ENCODE measurements around the gene SFSWAP. TPM values are rescaled to one million over a fixed set of nuclear protein-coding genes. Genes with fewer than 3 reads are reported as not detected.
A peak's percentile ranks its signal among the peaks of the same experiment; 100 is the strongest.
"Not testable (repeated sequence)": the region's sequence is repeated elsewhere in the genome, so short reads cannot be mapped to it uniquely, and the experiment has no call there.

The SFSWAP gene
- total RNA-seq, 1 donor from 2014 or later = 34.9 TPM

DNA sequence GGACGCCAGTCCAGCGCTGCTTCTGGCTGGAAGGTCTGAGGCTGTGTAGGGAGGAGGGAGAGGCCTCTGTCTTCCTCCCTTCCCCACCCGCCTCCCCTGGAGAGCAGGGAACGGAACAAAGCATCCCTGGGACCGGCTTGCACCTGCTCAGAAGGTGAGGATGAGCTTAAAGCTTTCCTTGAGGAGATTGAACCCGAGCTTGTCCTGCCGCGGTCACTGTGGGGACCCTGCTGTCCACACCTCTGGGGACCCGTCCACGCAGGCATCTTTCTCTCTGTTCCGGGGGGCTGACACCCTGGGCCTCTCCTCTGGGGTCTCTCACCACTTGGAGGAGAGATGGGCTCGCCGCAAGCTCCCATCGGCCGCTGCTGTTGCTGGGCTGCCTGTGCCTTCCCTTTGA, 33.2 kb upstream of the SFSWAP start:
- H3K27ac ChIP-seq = no peak overlapping the region
- H3K27me3 ChIP-seq = no peaks in the 10 kb centered on the region
- no peak overlapping the region for H3K4me3 ChIP-seq
- H3K36me3 ChIP-seq = no peaks in the 10 kb centered on the region
- TF ChIP-seq POLR2A (IDR thresholded peaks at IDR 0.05) (no peak), POLR2AphosphoS5 (IDR thresholded peaks at IDR 0.05; ENCODE audit: insufficient read depth in 1 of 2, low read depth in 1 of 2) (no peak)
- TF ChIP-seq, protein P1, sequence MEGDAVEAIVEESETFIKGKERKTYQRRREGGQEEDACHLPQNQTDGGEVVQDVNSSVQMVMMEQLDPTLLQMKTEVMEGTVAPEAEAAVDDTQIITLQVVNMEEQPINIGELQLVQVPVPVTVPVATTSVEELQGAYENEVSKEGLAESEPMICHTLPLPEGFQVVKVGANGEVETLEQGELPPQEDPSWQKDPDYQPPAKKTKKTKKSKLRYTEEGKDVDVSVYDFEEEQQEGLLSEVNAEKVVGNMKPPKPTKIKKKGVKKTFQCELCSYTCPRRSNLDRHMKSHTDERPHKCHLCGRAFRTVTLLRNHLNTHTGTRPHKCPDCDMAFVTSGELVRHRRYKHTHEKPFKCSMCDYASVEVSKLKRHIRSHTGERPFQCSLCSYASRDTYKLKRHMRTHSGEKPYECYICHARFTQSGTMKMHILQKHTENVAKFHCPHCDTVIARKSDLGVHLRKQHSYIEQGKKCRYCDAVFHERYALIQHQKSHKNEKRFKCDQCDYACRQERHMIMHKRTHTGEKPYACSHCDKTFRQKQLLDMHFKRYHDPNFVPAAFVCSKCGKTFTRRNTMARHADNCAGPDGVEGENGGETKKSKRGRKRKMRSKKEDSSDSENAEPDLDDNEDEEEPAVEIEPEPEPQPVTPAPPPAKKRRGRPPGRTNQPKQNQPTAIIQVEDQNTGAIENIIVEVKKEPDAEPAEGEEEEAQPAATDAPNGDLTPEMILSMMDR (IDR thresholded peaks at IDR 0.05) = no peak
- peaks cover 6% of the 10 kb centered on the region for H3K4me1 ChIP-seq
- H3K9me3 ChIP-seq = no peaks in the 10 kb centered on the region
- intact Hi-C loops (cut with DNase I) = no loop called here
- no peak for DNase-seq (ENCODE audit: extremely low spot score in 2 of 2)

DNA sequence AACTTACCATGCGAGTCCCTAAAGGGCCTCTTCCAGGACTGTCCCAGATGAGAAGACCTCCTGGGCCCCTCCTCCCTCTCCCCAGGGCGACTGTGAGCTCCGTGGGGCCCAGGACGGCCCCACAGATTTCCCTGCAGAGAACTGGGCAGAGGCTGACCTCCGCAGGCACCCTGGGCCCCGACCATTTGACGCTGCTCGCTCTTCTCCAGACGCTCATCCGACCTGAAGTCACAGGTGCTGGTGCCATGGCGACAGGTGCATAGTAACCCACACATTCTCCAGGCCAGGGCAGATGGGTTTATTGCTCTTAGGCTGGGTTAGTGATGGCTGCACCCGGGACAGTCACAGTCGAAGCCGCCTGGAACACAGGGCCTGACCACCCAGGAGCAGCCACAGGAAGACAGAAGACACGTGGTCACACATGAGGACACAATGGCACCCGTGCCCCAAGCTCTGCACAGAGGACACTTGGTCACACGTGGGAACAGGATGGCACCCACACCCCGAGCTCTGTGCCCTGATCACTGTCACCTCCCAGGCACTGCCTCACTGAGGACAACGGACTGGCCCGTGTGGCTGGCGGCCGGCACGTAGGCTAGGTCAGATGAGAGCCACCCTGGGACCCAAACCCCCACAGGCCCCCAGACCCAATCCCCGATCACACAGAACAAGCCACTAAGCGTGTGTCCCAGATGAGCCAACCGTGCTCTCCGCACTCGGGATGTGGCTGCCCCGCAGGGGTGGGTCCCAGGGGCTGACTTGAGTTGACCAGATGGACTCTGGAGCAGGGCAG, 32.3 kb upstream of the SFSWAP start:
- H3K36me3 ChIP-seq; H3K27me3 ChIP-seq; H3K4me1 ChIP-seq; DNase-seq (ENCODE audit: extremely low spot score in 2 of 2); H3K4me3 ChIP-seq; intact Hi-C loops (cut with DNase I); H3K9me3 ChIP-seq; H3K27ac ChIP-seq: not testable (repeated sequence)

DNA sequence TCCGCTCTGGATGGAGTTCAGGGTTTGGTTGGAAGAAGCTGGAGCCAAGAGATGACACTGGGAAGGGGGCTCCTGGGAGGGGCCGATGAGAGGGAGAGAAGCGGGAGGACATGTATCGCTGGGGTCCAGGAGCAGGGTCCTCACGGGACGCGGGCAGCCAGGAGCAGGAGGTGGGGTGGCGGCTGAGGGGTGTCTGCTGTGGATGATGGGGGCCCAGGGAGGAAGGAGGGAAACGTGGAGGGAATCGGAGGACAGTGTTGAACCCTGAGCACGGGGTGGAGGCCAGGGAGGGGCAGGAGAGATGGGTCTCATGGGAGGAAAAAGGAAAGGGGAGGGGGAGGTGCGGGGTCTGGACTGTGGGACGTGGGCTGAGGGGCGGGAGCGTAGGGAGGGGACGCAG, 31.7 kb upstream of the SFSWAP start:
- H3K9me3 ChIP-seq; H3K27me3 ChIP-seq; H3K4me1 ChIP-seq; H3K36me3 ChIP-seq; H3K4me3 ChIP-seq; DNase-seq (ENCODE audit: extremely low spot score in 2 of 2); H3K27ac ChIP-seq; intact Hi-C loops (cut with DNase I): not testable (repeated sequence)

DNA sequence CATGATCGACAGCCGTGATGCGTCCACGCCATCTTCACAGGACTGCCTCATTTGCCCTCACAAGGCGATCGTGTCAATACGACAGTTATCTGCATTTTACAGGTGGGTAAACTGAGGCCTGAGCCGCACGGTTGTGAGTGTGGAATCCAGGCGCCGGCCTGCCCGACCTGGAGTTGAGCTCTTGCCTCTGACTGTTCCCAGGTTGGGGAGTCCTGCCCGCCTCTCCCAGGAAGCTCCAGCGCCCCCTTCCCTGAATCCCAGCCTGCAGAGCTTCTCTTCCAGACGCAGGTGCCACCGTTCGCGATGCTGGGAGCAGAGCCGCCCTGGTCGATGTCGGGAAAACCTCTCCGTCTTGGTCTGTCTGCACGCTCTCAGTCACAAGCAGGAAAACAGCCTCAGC, 31.1 kb upstream of the SFSWAP start:
- H3K27me3 ChIP-seq; DNase-seq (ENCODE audit: extremely low spot score in 2 of 2): not testable (repeated sequence)

DNA sequence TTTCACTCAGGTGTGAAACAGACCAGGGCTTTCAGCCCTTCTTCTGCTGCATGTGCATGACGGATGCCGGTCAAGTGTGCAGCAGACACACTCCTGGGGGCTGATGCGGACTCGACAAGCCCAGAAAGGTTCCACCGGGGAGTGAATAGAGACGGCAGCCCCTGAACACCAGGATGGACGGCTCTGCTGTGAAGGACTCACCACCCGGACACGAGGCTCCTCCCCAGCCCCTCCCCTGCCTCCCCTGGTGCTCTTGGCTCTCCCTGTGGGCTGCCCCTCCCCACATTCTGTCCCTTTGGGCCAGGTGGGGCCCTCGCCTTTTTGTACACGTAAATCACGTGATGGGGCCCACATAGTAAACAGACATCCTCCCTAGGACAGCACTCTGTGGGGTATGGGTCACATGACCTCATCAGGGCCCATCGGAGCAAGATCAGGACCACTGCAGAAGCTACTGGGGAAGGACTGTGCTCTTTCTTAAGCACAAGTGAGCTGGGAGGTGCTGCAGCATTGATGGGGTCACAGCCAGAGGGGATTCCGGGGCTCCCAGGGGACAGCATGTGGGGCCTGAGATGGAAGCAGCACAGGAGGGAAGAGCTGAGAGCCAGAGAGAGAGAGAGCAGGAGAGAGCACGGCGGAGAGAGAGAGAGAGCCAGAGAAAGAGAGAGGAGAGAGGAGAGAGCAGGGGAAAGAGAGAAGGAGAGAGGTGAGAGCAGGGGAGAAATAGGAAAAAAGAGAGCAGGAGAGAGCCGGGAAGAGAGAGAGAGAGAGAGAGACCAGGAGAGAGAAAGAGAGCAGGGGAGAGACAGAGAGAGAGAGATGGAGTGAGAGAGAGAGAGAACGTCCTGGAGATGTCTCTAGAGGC, 30.3 kb upstream of the SFSWAP start:
- H3K27me3 ChIP-seq; H3K36me3 ChIP-seq; H3K4me3 ChIP-seq; H3K27ac ChIP-seq; H3K9me3 ChIP-seq; H3K4me1 ChIP-seq; DNase-seq (ENCODE audit: extremely low spot score in 2 of 2); intact Hi-C loops (cut with DNase I): not testable (repeated sequence)

More for the DNA sequence above, 31.1 kb upstream of the SFSWAP start:
- intact Hi-C loops (cut with DNase I); H3K36me3 ChIP-seq; H3K9me3 ChIP-seq; H3K27ac ChIP-seq; H3K4me1 ChIP-seq; H3K4me3 ChIP-seq: not testable (repeated sequence)

DNA sequence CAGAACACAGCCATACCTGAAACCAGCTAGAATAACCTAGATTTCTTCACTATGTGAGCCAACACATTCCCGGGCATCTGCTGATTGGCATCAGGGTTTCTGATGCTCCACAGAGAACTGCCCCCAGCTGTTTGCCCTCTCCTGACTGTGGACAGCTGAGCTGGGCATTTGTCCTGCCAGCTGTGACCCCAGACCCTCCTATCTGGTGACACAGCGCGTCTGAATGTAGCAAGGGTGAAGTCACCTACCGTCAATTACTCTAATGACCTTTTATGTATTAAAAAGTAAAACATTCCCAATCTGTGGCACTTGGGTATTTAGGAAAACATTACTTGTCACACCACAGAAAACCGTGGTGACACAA, 29.7 kb upstream of the SFSWAP start:
- no peak overlapping the region for H3K27ac ChIP-seq
- DNase-seq (ENCODE audit: extremely low spot score in 2 of 2) = no peak
- H3K4me3 ChIP-seq = no peak overlapping the region
- H3K27me3 ChIP-seq = no peaks in the 10 kb centered on the region
- no peak for TF ChIP-seq POLR2AphosphoS5 (IDR thresholded peaks at IDR 0.05; ENCODE audit: insufficient read depth in 1 of 2, low read depth in 1 of 2)
- TF ChIP-seq, protein P1 (IDR thresholded peaks at IDR 0.05) = no peak
- TF ChIP-seq POLR2A (IDR thresholded peaks at IDR 0.05) = no peak
- H3K4me1 ChIP-seq = peaks cover 6% of the 10 kb centered on the region
- H3K36me3 ChIP-seq = no peaks in the 10 kb centered on the region
- intact Hi-C loops (cut with DNase I) = no loop called here
- H3K9me3 ChIP-seq = no peaks in the 10 kb centered on the region

DNA sequence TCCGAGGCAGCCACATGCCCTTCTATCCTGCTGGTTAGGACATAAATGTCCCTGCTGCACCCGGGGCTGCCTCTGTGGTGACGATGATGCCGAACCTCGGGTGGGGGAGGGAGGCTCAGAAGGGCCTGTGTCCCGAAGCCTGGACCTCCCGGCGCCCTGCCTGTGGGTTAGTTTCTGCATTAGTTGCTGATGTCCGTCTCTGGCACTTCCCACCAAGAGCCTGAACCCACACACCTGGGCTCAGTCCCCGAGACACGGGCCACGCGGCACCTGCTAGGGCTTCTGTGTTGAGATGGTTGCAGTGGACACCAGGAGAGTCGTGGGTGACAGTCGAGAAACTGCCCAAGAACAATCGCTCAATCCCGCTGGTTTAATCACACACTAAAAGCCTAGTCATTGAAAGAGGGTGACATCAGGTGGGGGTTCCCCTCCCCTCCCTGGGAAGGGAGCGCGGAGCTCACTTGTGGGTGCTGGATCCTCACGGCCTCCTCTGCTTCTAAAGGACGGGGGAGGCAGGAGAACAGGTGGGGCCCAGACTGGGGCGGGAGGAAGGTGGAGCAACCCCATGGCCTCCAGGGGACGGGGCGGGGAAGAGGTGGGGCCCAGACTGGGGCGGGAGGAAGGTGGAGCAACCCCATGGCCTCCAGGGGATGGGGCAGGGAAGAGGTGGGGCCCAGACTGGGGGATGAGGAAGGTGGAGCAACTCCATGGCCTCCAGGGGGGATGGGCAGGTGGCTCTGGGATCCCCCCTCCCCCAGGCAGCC, 29.0 kb upstream of the SFSWAP start:
- not testable (repeated sequence) for H3K27me3 ChIP-seq, H3K36me3 ChIP-seq
- DNase-seq (ENCODE audit: extremely low spot score in 2 of 2) = peak in 1 of 2 donors; percentile 88

More for the DNA sequence above, 29.0 kb upstream of the SFSWAP start:
- intact Hi-C loops (cut with DNase I); H3K27ac ChIP-seq; H3K9me3 ChIP-seq; H3K4me1 ChIP-seq; H3K4me3 ChIP-seq: not testable (repeated sequence)
